ENCODE results near the gene ADCY4. TPM values are rescaled to one million over a fixed set of nuclear protein-coding genes. Genes with fewer than 3 reads are reported as not detected.

ADCY4 gene
- total RNA-seq, 1 donor from 2014 or later = 2.3 TPM

DNA sequence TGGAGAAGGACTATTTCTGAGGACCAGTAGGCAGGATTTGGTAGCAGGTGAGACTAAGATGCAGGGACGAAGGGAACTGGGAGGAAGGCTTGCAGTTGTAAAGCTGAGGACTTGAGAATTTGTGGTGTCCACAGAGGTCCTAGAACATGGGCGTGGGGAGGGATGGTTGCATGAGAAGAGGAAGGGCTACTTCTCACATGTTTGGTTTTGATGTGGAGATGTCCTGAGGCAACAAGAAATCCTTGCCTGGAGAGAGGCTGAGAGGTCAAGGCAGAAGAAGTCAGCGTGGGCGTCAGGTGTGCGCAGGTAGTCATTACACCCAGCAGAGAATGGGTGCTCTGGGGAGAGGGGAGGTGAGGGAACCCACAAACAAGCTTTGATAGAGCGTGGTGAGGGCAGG, 57.8 kb downstream of the ADCY4 start:
- POLR2A ChIA-PET = interaction anchor here (0.8 to 5.0 kb wide), 9 partner anchors 21 to 155 kb away, joined by 3 to 80 read pairs (median 4); partner anchors contain the start of genes CHMP4A, DHRS1, IRF9 and LTB4R
- peak overlapping the region; percentile 90 for H3K27ac Mint-ChIP-seq

DNA sequence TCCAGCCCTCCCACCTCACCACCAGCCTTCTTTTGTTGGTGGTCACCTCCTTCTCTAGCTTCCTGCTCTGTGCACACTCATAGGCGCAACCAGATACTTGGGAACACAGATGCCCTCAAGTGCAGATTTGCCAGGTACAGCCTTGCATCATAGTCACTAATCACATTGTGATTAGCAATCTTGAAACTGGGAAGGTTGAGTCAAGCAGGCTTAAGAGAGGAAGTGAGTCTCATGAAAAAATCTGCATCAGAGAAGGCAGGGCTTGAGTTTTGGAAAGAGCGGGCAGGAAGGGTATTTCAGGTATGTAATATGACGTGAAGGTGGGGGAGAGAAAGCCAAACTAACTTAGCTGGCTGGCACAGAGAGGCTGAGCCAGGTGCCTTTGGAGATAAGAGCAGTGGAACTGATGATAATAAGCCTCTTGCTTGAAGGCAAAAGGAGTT, 60.7 kb downstream of the ADCY4 start:
- peaks cover 11% of the 10 kb centered on the region for H3K36me3 Mint-ChIP-seq (ENCODE audit: low read depth)
- POLR2A ChIA-PET = interaction anchor here (0.6 to 9.8 kb wide), 10 partner anchors 16 to 160 kb away, joined by 3 to 175 read pairs (median 6); partner anchors contain the start of genes CHMP4A, DCAF11, DHRS1 and EMC9
- peak; percentile 43 for ATAC-seq (ENCODE audit: low read depth)
- peak overlapping the region; percentile 96 for H3K27ac Mint-ChIP-seq
- CTCF ChIA-PET = interaction anchor here (0.9 to 1.9 kb wide), 4 partner anchors 16 to 31 kb away, joined by 3 to 14 read pairs (median 4); partner anchors contain the start of gene TINF2
- H3K9me3 Mint-ChIP-seq = no peaks in the 10 kb centered on the region
- H3K4me3 Mint-ChIP-seq = peak overlapping the region; percentile 64
- H3K27me3 Mint-ChIP-seq = no peaks in the 10 kb centered on the region
- intact Hi-C loops (cut with micrococcal nuclease) = loop anchor here (1.0 to 5.0 kb wide), 3 partner anchors 42 to 93 kb away; partner anchors contain the start of genes GMPR2, NEDD8 and NFATC4
- peaks cover 84% of the 10 kb centered on the region for H3K4me1 Mint-ChIP-seq
- TF ChIP-seq, protein P1, sequence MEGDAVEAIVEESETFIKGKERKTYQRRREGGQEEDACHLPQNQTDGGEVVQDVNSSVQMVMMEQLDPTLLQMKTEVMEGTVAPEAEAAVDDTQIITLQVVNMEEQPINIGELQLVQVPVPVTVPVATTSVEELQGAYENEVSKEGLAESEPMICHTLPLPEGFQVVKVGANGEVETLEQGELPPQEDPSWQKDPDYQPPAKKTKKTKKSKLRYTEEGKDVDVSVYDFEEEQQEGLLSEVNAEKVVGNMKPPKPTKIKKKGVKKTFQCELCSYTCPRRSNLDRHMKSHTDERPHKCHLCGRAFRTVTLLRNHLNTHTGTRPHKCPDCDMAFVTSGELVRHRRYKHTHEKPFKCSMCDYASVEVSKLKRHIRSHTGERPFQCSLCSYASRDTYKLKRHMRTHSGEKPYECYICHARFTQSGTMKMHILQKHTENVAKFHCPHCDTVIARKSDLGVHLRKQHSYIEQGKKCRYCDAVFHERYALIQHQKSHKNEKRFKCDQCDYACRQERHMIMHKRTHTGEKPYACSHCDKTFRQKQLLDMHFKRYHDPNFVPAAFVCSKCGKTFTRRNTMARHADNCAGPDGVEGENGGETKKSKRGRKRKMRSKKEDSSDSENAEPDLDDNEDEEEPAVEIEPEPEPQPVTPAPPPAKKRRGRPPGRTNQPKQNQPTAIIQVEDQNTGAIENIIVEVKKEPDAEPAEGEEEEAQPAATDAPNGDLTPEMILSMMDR (IDR thresholded peaks at IDR 0.05) = no peak
- DNase-seq = peak; percentile 32

More for the DNA sequence above, 57.8 kb downstream of the ADCY4 start:
- no peak for ATAC-seq (ENCODE audit: low read depth)
- H3K36me3 Mint-ChIP-seq (ENCODE audit: low read depth) = no peaks in the 10 kb centered on the region
- H3K4me1 Mint-ChIP-seq = peaks cover 92% of the 10 kb centered on the region
- H3K9me3 Mint-ChIP-seq = no peaks in the 10 kb centered on the region
- intact Hi-C loops (cut with micrococcal nuclease) = no loop called here
- H3K27me3 Mint-ChIP-seq = no peaks in the 10 kb centered on the region
- no peak for DNase-seq
- peak overlapping the region; percentile 3 for H3K4me3 Mint-ChIP-seq
- CTCF ChIA-PET = interaction anchor here (0.8 to 6.3 kb wide), 3 partner anchors 19 to 56 kb away, joined by 3 to 64 read pairs (median 13); partner anchors contain the start of gene TINF2
- TF ChIP-seq, protein P1 (IDR thresholded peaks at IDR 0.05) = no peak

DNA sequence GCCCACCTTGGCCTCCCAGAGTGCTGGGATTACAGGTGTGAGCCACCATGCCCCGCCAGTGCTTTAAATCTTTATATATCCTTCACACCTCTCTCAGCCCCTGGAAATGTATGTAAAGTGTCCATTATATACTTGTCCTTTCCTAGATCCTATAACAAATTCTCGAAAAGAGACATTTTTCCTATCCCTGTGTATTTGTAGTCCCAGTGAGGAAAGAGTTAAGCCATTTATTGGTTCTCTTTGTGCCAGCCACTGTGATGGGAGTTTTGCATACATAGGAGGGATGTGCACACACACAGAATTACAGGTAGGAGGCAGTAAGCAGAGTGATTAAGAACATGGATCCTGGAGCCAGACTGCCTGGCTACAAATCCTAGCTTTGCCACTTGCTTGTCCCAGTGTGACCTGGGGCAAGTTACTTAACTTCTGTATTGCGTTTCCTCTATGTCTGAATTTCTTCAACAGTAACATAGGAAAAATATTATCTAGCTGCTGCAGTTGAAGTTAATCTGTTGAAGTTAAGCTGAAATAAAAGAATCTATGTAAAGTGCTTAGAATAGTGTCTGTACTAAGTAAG, 61.4 kb downstream of the ADCY4 start:
- ATAC-seq (ENCODE audit: low read depth) = no peak
- POLR2A ChIA-PET = interaction anchor here (0.6 to 9.8 kb wide), 11 partner anchors 16 to 159 kb away, joined by 3 to 175 read pairs (median 4); partner anchors contain the start of genes CHMP4A, DCAF11, DHRS1 and MDP1
- H3K4me3 Mint-ChIP-seq = peak overlapping the region; percentile 64
- no peaks in the 10 kb centered on the region for H3K27me3 Mint-ChIP-seq
- peaks cover 17% of the 10 kb centered on the region for H3K36me3 Mint-ChIP-seq (ENCODE audit: low read depth)
- intact Hi-C loops (cut with micrococcal nuclease) = loop anchor here (5.0 kb wide), 2 partner anchors 41 to 94 kb away; partner anchors contain the start of genes GMPR2, NEDD8 and NFATC4
- H3K27ac Mint-ChIP-seq = peak overlapping the region; percentile 96
- H3K9me3 Mint-ChIP-seq = no peaks in the 10 kb centered on the region
- CTCF ChIA-PET = interaction anchor here (0.9 to 1.9 kb wide), 4 partner anchors 16 to 31 kb away, joined by 3 to 14 read pairs (median 4); partner anchors contain the start of gene TINF2
- peaks cover 78% of the 10 kb centered on the region for H3K4me1 Mint-ChIP-seq
- no peak for DNase-seq
- TF ChIP-seq, protein P1 (IDR thresholded peaks at IDR 0.05) = no peak

DNA sequence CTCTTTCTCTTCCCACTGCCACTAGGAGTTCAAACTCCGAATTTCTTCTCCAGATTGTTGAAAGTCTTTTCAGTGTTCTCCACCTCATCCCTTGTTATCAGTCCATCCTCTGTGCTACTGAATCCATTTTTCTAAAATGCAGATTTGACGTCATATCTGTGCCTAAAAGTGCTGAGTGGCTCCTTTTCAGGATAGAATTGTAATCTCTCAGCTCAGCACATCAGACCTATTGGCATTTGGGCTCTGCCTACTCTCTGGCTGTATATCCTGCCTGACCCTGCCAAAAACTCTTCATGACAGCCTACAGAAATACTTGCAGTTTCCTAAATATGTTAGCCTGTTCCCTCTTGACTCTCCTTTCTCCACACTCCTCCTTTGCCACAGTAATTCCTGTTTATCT, 62.4 kb downstream of the ADCY4 start:
- TF ChIP-seq, protein P1 (IDR thresholded peaks at IDR 0.05) = no peak
- Mint-ChIP-seq H3K4me3 (peak overlapping the region; percentile 90), H3K9me3 (no peaks in the 10 kb centered on the region), H3K27ac (peak overlapping the region; percentile 96), H3K4me1 (peaks cover 68% of the 10 kb centered on the region), H3K36me3 (ENCODE audit: low read depth) (peaks cover 23% of the 10 kb centered on the region), H3K27me3 (no peaks in the 10 kb centered on the region)
- POLR2A ChIA-PET = interaction anchor here (0.7 to 9.8 kb wide), 11 partner anchors 8 to 261 kb away, joined by 3 to 175 read pairs (median 18); partner anchors contain the start of genes CBLN3, CHMP4A, DHRS1 and IRF9
- no peak for ATAC-seq (ENCODE audit: low read depth)
- CTCF ChIA-PET = interaction anchor here (0.6 to 2.5 kb wide), 5 partner anchors 25 to 1143 kb away, joined by 3 to 30 read pairs (median 5); partner anchors contain the start of gene TINF2
- DNase-seq = no peak
- intact Hi-C loops (cut with micrococcal nuclease) = loop anchor here (5.0 kb wide), 2 partner anchors 40 to 95 kb away; partner anchors contain the start of genes GMPR2, NEDD8 and NFATC4
